Measurements from ENCODE around the gene RFX3. TPM values are rescaled to one million over a fixed set of nuclear protein-coding genes. Genes with fewer than 3 reads are reported as not detected.

RFX3 gene
- total and polyA plus RNA-seq, 2 donors (not counting 3 experiments of a cell fraction or from before 2014, with no cell fraction given): 4.8 to 10.5 TPM

GRCh38 chr9:3477236-3477834 lies 48.5 kb downstream of the RFX3 start:
- ChIA-PET POLR2A (interaction anchor here (2.3 kb wide), 1 partner anchor 49 kb away, joined by 12 read pairs; the partner anchor contains the start of gene RFX3), CTCF (interaction anchor here (1.0 to 2.0 kb wide), 4 partner anchors 10 to 236 kb away, joined by 5 to 14 read pairs (median 7); no protein-coding TSS in a partner anchor)
- Histone ChIP-seq H3K9me1 (replicated peaks; ENCODE audit: control insufficient read depth, extremely low read depth, insufficient read depth, low read length) (no peaks in the 10 kb centered on the region), H3K9ac (replicated peaks; ENCODE audit: extremely low read depth, insufficient read depth, low read length) (no peak overlapping the region), H3K4me2 (ENCODE audit: insufficient read depth, low read length) (no peak overlapping the region), H3K27ac (ENCODE audit: insufficient read depth, low read depth, low read length) (no peak overlapping the region), H3K4me3 (replicated peaks in 1 of 3; ENCODE audit: insufficient read depth in 1 of 3, low read depth in 1 of 3, low read length in 3 of 3) (no peak overlapping the region), H3K9me3 (replicated peaks; ENCODE audit: control insufficient read depth, insufficient read depth, low read length) (no peaks in the 10 kb centered on the region), H4K20me1 (replicated peaks; ENCODE audit: control insufficient read depth, extremely low read depth, insufficient read depth, low read length) (no peaks in the 10 kb centered on the region), H2AFZ (ENCODE audit: low read depth, low read length) (no peak overlapping the region), H3K27me3 (ENCODE audit: control insufficient read depth in 2 of 2, insufficient read depth in 2 of 2, low read length in 2 of 2) (no peaks in the 10 kb centered on the region), H3K4me1 (ENCODE audit: control insufficient read depth, extremely low read depth, insufficient read depth, low read length) (peaks cover 70% of the 10 kb centered on the region), H3K36me3 (ENCODE audit: control insufficient read depth in 2 of 2, extremely low read depth in 1 of 2, insufficient read depth in 2 of 2, low read length in 2 of 2) (no peaks in the 10 kb centered on the region), H3K79me2 (ENCODE audit: control insufficient read depth, insufficient read depth, low read length) (no peaks in the 10 kb centered on the region)
- dilution Hi-C loops (cut with MboI; ENCODE audit: extremely low pct_ligation_motif_present, low sequenced_read_pairs): no loop called here
- BruUV-seq (replicated peaks): no TSS peak
- FAIRE-seq: no peak
- DNase-seq (ENCODE audit: low read depth, low spot score): no peak
- intact Hi-C loops (cut with micrococcal nuclease): loop anchor here (5.0 to 10.0 kb wide), 3 partner anchors 153 to 857 kb away; no protein-coding TSS in a partner anchor
- TF ChIP-seq EZH2 (IDR thresholded peaks at IDR 0.05; ENCODE audit: borderline replicate concordance, low read depth, low read length, severe bottlenecking) (no peak), MYC (IDR thresholded peaks at IDR 0.05; ENCODE audit: low read depth, low read length) (no peak), GATA2 (IDR thresholded peaks at IDR 0.05; ENCODE audit: insufficient read depth, insufficient read length, low read depth, low read length) (no peak), POLR2AphosphoS5 (IDR thresholded peaks at IDR 0.05; ENCODE audit: insufficient read depth, low read depth, low read length) (no peak), MAX (IDR thresholded peaks at IDR 0.05; ENCODE audit: insufficient read depth, insufficient read length) (no peak), CTCF (IDR thresholded peaks at IDR 0.05; ENCODE audit: extremely low read depth in 1 of 2, insufficient read depth in 1 of 2, low read depth in 1 of 2, low read length in 2 of 2) (no peak), FOS (IDR thresholded peaks at IDR 0.05; ENCODE audit: borderline replicate concordance, insufficient read depth, low read length) (no peak), POLR2A (IDR thresholded peaks at IDR 0.05; ENCODE audit: low read depth, low read length) (no peak), JUN (IDR thresholded peaks at IDR 0.05; ENCODE audit: borderline replicate concordance, insufficient read depth, insufficient read length, low read depth) (no peak)
